ENCODE data around the gene KCNQ1.

KCNQ1 gene

DNA sequence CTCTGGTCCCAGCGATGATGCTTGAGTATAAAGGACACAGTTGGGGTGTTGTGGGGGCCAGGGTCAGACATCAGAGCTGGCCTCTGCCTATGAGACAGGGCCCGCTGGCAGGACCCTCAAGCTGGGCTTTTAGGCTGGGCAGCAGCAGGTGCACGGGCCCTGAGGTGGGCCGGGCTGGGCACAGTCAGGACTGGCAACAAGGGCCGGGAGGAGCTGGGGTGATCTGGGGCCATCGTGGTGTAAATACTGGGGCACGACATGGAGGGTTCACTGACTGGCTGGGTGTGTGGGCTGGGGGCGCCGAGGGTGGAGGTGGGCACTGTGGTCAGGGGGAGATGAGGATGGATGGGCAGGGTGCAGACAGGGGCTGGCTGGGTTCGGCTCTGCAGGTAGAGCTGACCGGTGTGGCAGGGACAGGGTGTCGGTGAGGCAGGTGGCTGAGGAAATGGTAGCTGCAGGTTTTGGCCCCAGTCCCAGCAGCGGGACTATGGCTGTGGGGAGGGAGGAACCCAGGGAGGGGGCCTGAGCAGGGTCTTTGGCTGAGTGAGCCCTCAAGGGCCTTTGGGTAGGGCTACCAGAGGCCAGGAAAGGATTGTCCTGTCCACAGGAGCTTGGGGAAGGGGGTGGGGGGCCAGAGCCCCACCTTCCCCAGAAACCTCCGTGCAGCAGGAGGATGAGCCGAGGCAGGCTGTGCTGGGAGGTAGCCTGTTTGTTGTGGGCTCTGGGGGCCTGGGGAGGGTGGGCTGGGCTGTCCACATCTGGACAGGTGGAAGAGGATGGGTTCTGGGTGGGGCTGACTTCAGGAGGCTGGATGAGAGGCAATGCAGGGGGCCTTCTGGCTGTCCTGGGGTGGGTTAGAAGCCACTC, 81.4 kb downstream of the KCNQ1 start:
- no peak overlapping the region for H3K4me3 ChIP-seq (ENCODE audit: low read depth, low read length)
- TF ChIP-seq, protein P1, sequence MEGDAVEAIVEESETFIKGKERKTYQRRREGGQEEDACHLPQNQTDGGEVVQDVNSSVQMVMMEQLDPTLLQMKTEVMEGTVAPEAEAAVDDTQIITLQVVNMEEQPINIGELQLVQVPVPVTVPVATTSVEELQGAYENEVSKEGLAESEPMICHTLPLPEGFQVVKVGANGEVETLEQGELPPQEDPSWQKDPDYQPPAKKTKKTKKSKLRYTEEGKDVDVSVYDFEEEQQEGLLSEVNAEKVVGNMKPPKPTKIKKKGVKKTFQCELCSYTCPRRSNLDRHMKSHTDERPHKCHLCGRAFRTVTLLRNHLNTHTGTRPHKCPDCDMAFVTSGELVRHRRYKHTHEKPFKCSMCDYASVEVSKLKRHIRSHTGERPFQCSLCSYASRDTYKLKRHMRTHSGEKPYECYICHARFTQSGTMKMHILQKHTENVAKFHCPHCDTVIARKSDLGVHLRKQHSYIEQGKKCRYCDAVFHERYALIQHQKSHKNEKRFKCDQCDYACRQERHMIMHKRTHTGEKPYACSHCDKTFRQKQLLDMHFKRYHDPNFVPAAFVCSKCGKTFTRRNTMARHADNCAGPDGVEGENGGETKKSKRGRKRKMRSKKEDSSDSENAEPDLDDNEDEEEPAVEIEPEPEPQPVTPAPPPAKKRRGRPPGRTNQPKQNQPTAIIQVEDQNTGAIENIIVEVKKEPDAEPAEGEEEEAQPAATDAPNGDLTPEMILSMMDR (IDR thresholded peaks at IDR 0.05; ENCODE audit: low read depth, low read length): no peak

DNA sequence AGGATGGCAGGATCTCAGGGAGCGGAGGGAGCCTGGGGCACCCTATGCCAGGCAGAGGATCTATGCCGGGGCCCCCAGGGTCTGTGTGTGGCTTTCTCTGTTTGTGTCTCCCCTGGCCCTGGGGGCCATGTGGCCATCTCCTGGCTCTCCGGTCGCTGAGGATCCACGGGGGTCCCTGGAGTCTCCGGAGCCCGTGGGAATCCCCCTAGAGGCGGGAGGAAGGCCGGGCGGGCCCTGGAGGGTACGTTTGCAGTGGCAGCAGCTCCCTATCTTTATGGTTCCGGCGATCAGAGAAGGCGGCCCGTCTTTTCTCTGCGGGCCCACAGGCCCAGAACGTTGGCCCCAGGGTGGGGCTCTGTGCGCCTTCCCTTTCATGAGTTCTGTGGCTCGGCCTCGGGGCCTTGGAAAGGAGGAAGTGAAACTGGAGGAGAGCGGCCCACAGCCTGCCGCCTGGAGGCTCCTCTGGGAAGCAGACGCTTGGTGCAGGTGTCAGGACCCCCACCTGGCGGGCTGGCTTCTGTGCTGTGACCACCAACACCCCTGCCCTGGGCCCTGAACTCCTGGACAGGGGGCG, 82.1 kb downstream of the KCNQ1 start:
- H3K4me3 ChIP-seq (ENCODE audit: low read depth, low read length): no peak overlapping the region
- TF ChIP-seq, protein P1 (IDR thresholded peaks at IDR 0.05; ENCODE audit: low read depth, low read length): no peak

DNA sequence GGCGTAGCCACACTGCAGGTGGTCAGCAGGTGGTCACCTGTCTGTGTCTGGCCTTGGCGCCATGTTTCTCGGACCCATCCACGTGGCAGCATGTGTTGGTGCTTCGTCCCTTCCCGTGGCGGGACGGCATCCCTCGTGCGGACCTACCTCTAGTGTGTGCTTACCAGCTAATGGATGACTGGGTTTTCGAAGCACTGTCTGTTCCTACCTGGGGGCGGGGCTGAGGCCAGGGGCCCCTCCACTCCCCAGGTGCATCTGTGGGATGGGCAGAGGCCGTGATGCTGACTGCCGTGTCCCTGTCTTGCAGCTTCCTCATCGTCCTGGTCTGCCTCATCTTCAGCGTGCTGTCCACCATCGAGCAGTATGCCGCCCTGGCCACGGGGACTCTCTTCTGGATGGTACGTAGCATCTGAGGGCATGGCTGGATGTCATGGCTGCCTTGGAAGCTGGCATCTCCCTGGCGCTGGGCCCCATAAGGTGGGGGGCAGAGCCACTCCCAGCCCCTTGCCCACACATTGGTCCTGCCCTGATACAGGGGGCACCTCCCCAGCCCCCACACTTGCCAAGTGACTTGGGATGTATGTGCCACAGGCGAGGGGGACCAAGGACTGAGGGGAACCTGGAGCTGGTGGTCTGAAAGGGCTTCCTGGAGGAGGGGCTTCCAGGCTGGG, 82.9 kb downstream of the KCNQ1 start:
- H3K4me3 ChIP-seq (ENCODE audit: low read depth, low read length): no peak overlapping the region
- TF ChIP-seq, protein P1 (IDR thresholded peaks at IDR 0.05; ENCODE audit: low read depth, low read length): no peak

DNA sequence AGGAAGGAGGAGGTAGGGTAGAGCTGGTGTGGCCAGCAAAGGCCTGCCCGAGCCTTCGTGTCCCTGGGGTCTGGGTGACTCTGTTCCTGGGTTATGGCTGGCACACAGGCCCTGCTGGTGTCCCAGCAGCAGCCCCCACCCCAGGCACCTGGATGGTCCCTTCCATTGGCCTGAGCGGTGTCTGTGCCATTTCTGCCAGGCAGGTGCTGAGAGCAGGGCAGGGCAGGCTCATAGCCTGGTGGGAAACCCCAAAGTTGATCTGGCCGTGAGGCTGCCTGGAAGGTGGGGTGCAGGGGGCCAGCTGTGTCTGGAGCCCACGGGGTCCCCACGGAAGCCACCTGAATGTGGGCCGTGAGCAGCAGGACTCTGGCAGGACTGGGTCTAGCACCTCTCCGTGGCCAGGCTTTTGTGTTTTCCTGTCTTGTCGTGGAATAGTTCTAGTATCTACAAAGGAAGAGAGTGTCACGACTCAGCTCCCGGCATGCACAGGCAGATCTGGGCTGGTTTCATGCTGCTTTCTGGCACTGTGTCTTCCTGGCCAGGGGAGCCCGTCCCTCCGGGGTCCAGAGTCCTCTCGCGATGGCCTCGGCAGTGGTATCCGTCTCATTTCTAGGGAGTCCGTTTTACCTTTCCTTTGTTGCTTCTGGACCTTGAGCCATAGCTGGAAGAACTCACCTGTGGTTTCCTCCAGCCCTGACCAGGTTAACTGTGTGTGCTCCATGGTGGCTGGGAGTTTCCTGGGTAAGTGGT, 83.7 kb downstream of the KCNQ1 start:
- TF ChIP-seq, protein P1 (IDR thresholded peaks at IDR 0.05; ENCODE audit: low read depth, low read length): no peak
- no peak overlapping the region for H3K4me3 ChIP-seq (ENCODE audit: low read depth, low read length)

DNA sequence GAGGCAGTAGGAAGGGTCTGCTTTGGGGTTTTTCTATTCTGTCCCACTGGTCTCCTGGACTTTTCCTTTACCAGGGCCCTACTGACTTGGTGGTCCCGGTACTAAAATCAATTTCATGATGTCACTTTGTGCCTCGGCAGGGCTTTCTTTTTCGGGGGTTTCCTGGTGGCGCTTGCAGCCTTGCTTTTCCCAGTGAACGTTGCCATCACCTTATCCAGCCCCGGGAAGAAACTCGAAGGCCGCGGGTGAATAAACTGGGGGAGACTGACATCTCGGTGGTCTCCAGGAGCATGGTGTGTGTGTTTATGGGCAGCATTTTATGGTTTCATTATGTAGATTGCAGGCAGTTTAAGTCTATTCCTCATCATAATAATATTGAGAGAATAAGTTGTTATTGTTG, 84.4 kb downstream of the KCNQ1 start:
- H3K4me3 ChIP-seq (ENCODE audit: low read depth, low read length): no peak overlapping the region
- TF ChIP-seq, protein P1 (IDR thresholded peaks at IDR 0.05; ENCODE audit: low read depth, low read length): no peak

DNA sequence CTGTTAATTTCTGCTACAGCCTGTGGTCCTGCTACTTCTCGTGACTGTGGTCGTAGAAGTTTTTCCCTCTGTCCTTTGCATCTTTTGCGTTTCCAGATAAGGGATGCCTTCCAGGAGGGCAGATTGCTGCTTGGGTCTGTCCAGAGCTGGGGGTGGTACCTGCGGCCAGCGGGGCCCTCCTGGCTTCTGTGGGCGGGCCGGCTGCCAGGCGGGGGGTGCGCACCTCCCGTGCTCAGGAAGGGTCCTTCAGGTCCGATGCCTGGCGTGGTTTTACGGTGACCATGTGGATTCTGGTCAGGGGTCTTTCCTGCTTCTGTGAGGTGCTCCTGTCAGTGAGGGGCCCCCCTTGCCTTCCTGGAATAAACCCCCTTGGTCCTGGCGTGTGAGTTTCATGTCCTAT, 84.8 kb downstream of the KCNQ1 start:
- no peak overlapping the region for H3K4me3 ChIP-seq (ENCODE audit: low read depth, low read length)
- TF ChIP-seq, protein P1 (IDR thresholded peaks at IDR 0.05; ENCODE audit: low read depth, low read length): no peak
